ENCODE results near the gene BPGM.

BPGM gene

GRCh38 chr7:134637441-134637840, 9.2 kb upstream of the BPGM start (continued):
- TF ChIP-seq ZNF280D (tag by site-specific recombination; IDR thresholded peaks at IDR 0.05) (no peak), AEBP2 (tag by site-specific recombination; IDR thresholded peaks at IDR 0.05; ENCODE audit: borderline replicate concordance) (no peak), ZBTB26 (tag by site-specific recombination; optimal IDR thresholded peaks at IDR 0.05) (no peak), TRIM28 (IDR thresholded peaks at IDR 0.05; ENCODE audit: borderline replicate concordance, low read length) (no peak), ZNF555 (tag by site-specific recombination; conservative IDR thresholded peaks at IDR 0.05) (no peak), ZNF2 (tag by site-specific recombination; IDR thresholded peaks at IDR 0.05) (no peak), GLI4 (tag by site-specific recombination; IDR thresholded peaks at IDR 0.05) (no peak), ZNF426 (tag by site-specific recombination; IDR thresholded peaks at IDR 0.05) (no peak), WT1 (tag by site-specific recombination; IDR thresholded peaks at IDR 0.05) (no peak), ZNF747 (tag by site-specific recombination; IDR thresholded peaks at IDR 0.05) (no peak), REPIN1 (tag by site-specific recombination; IDR thresholded peaks at IDR 0.05; ENCODE audit: low read depth) (no peak), BCL6B (tag by site-specific recombination; IDR thresholded peaks at IDR 0.05) (no peak)
- TF ChIP-seq, protein P1, sequence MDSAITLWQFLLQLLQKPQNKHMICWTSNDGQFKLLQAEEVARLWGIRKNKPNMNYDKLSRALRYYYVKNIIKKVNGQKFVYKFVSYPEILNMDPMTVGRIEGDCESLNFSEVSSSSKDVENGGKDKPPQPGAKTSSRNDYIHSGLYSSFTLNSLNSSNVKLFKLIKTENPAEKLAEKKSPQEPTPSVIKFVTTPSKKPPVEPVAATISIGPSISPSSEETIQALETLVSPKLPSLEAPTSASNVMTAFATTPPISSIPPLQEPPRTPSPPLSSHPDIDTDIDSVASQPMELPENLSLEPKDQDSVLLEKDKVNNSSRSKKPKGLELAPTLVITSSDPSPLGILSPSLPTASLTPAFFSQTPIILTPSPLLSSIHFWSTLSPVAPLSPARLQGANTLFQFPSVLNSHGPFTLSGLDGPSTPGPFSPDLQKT (IDR thresholded peaks at IDR 0.05; ENCODE audit: borderline replicate concordance, low read depth, low read length): no peak

DNA sequence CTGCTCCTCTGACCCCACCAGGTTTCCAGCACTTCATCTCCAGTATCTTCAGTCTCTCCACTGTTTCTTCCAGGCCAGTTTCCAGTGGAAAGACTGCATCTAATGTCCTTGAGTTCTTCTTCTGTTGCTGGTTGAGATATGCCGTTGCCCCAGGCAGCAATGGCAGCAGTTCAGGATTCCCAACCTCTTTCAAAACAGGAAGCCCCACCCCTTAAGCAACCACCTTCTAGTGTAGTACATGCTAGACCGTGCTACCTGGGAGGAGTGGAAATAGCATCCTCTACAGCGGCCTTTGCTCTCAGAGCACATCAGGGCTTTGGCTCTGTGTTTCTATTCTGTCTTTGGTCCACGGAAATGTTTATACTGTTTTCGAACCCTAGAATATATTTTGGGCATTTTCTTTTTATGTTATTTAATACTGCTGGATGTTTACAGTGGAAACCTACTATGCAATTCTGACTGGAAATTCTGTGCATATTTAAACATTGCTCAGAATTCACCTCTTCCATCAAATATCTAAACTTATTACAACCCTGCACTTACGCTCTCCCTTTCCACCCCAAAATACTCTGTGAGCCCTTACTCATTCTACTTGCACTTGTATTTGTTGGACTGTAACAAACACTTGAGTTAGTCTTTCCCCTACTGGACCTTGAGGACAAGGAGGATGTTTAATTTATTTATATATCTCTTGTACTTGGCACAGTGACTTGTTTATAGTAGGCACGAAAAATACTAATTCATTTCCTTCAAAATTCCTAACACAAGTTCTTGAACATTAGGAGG, 8.5 kb upstream of the BPGM start:
- H3K36me3 ChIP-seq (ENCODE audit: control insufficient read depth in 2 of 2, insufficient read depth in 1 of 2, low read length in 2 of 2): no peaks in the 10 kb centered on the region
- POLR2A ChIA-PET: no interaction called here
- H3K27ac ChIP-seq (ENCODE audit: extremely low read depth, low read depth, low read length): no peak overlapping the region
- no peaks in the 10 kb centered on the region for H3K9me3 ChIP-seq (ENCODE audit: control insufficient read depth, insufficient read depth, low read depth, low read length)
- no peak overlapping the region for H3K4me3 ChIP-seq (ENCODE audit: low read depth, low read length)
- no peaks in the 10 kb centered on the region for H3K4me1 ChIP-seq (ENCODE audit: control insufficient read depth, insufficient read depth, low read length)
- CTCF ChIA-PET: interaction anchor here (0.7 to 1.1 kb wide), 2 partner anchors 14 to 103 kb away, joined by 3 read pairs; no protein-coding TSS in a partner anchor
- TF ChIP-seq, protein P2, sequence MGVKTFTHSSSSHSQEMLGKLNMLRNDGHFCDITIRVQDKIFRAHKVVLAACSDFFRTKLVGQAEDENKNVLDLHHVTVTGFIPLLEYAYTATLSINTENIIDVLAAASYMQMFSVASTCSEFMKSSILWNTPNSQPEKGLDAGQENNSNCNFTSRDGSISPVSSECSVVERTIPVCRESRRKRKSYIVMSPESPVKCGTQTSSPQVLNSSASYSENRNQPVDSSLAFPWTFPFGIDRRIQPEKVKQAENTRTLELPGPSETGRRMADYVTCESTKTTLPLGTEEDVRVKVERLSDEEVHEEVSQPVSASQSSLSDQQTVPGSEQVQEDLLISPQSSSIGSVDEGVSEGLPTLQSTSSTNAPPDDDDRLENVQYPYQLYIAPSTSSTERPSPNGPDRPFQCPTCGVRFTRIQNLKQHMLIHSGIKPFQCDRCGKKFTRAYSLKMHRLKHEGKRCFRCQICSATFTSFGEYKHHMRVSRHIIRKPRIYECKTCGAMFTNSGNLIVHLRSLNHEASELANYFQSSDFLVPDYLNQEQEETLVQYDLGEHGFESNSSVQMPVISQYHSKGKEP (tag by site-specific recombination; IDR thresholded peaks at IDR 0.05): no peak
- TF ChIP-seq ZIC2 (tag by site-specific recombination; IDR thresholded peaks at IDR 0.05) (no peak), BCL11B (tag by site-specific recombination; IDR thresholded peaks at IDR 0.05; ENCODE audit: low read depth) (no peak), ZNF433 (tag by site-specific recombination; IDR thresholded peaks at IDR 0.05; ENCODE audit: low read depth) (no peak), ZNF501 (tag by site-specific recombination; IDR thresholded peaks at IDR 0.05) (no peak), ZNF24 (tag by site-specific recombination; IDR thresholded peaks at IDR 0.05) (no peak), ZNF791 (tag by site-specific recombination; IDR thresholded peaks at IDR 0.05) (no peak), ZNF10 (tag by site-specific recombination; IDR thresholded peaks at IDR 0.05) (no peak), ZNF202 (tag by site-specific recombination; IDR thresholded peaks at IDR 0.05; ENCODE audit: borderline replicate concordance) (no peak), ZNF311 (tag by site-specific recombination; IDR thresholded peaks at IDR 0.05; ENCODE audit: borderline replicate concordance) (no peak), GLIS1 (tag by site-specific recombination; IDR thresholded peaks at IDR 0.05) (no peak)
- TF ChIP-seq, protein P3, sequence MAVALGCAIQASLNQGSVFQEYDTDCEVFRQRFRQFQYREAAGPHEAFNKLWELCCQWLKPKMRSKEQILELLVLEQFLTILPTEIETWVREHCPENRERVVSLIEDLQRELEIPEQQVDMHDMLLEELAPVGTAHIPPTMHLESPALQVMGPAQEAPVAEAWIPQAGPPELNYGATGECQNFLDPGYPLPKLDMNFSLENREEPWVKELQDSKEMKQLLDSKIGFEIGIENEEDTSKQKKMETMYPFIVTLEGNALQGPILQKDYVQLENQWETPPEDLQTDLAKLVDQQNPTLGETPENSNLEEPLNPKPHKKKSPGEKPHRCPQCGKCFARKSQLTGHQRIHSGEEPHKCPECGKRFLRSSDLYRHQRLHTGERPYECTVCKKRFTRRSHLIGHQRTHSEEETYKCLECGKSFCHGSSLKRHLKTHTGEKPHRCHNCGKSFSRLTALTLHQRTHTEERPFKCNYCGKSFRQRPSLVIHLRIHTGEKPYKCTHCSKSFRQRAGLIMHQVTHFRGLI (tag by site-specific recombination; IDR thresholded peaks at IDR 0.05): no peak

Data from HEK293 (cell line).